Calu3 (cell line): Measurements from ENCODE around the gene ATP9A. TPM values are rescaled to one million over a fixed set of nuclear protein-coding genes. Genes with fewer than 3 reads are reported as not detected.

ENCODE experiments used
- BruUV-seq: library from RNA; stranded (reverse); fragments of 400-500 nt; replicated peaks from 2 replicates; lab custom pipeline; 2021; lab: Mats Ljungman, UMichigan
- CTCF ChIA-PET: fragments of 300-600 bp; sonication (Branson Sonifier 250); formaldehyde crosslinking; loops from one replicate; lab custom pipeline; 2022; ENCODE audit warnings: antibody characterized with exemption; lab: Charles Lee
- DNase-seq: peaks from one replicate; pipeline ENCODE4 v3.0.0; 2022
- H3K27ac Mint-ChIP-seq: one replicate; pipeline ENCODE4 v1.8.0; 2022; ENCODE audit warnings: mixed read lengths; ENCODE audit not compliant: unreplicated experiment
- H3K27me3 Mint-ChIP-seq: one replicate; pipeline ENCODE4 v1.8.0; 2022; ENCODE audit warnings: mixed read lengths; ENCODE audit not compliant: unreplicated experiment
- H3K36me3 Mint-ChIP-seq: one replicate; pipeline ENCODE4 v1.8.0; 2022; ENCODE audit warnings: mild to moderate bottlenecking, moderate library complexity, mixed read lengths; ENCODE audit not compliant: insufficient read depth, unreplicated experiment
- H3K4me1 Mint-ChIP-seq: one replicate; pipeline ENCODE4 v1.8.0; 2022; ENCODE audit warnings: mild to moderate bottlenecking, low read depth, mixed read lengths; ENCODE audit not compliant: unreplicated experiment
- H3K4me3 Mint-ChIP-seq: one replicate; pipeline ENCODE4 v1.8.0; 2022; ENCODE audit warnings: mild to moderate bottlenecking, low read depth, moderate library complexity, mixed read lengths; ENCODE audit not compliant: unreplicated experiment
- H3K9me3 Mint-ChIP-seq: one replicate; pipeline ENCODE4 v1.8.0; 2022; ENCODE audit warnings: low read depth, mixed read lengths; ENCODE audit not compliant: unreplicated experiment
- intact Hi-C: fragments of 100-400 bp; cut with micrococcal nuclease; formaldehyde crosslinking; loops from one replicate; pipeline ENCODE4 v1.10.0; 2022; ENCODE audit not compliant: unreplicated experiment
- total RNA-seq: library from RNA; stranded (reverse); gene quantifications from 2 replicates; pipeline ENCODE4 v1.2.3, GENCODE V29; 2022
- TF ChIP-seq, protein P1 (sequence below): fragments of 200-600 bp; IDR thresholded peaks from one replicate; pipeline ENCODE4 v1.8.0; 2022; ENCODE audit warnings: antibody characterized with exemption; ENCODE audit not compliant: unreplicated experiment

The ATP9A gene
- total RNA-seq, 1 experiment from 2014 or later: 98.5 TPM

DNA sequence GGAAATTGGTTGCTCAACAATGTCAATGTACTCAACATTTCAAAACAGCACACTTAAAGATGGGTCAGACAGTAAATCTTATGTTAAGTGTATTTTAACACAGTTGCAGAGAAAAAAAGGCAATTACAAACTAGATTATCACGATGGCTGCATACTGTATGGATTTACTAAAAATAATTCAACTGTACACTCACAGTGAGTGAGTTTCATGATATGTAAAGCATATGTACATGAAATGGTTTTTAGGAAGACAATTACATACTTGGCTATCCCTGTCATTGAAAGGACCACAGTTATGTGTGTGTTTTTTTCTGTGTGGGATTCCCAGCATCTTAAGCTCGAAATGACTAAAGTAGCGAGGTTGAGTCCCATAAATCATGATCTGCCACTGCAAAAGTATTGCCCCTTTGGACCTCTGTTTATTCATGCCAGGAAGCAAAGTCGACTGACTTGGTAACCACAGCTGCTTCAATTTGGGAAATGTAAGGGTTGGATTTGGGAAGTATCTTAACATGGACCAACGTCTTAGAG lies 39.6 kb upstream of the ATP9A start:
- no peak for DNase-seq
- Mint-ChIP-seq H3K9me3 (no peaks in the 10 kb centered on the region), H3K36me3 (no peaks in the 10 kb centered on the region), H3K27me3 (peaks cover 4% of the 10 kb centered on the region), H3K4me1 (no peaks in the 10 kb centered on the region), H3K27ac (no peak overlapping the region), H3K4me3 (no peak overlapping the region)
- CTCF ChIA-PET: interaction anchor here (0.6 to 1.1 kb wide), 3 partner anchors 121 to 509 kb away, joined by 3 read pairs; no protein-coding TSS in a partner anchor
- intact Hi-C loops: no loop called here
- BruUV-seq: no TSS peak
- TF ChIP-seq, protein P1, sequence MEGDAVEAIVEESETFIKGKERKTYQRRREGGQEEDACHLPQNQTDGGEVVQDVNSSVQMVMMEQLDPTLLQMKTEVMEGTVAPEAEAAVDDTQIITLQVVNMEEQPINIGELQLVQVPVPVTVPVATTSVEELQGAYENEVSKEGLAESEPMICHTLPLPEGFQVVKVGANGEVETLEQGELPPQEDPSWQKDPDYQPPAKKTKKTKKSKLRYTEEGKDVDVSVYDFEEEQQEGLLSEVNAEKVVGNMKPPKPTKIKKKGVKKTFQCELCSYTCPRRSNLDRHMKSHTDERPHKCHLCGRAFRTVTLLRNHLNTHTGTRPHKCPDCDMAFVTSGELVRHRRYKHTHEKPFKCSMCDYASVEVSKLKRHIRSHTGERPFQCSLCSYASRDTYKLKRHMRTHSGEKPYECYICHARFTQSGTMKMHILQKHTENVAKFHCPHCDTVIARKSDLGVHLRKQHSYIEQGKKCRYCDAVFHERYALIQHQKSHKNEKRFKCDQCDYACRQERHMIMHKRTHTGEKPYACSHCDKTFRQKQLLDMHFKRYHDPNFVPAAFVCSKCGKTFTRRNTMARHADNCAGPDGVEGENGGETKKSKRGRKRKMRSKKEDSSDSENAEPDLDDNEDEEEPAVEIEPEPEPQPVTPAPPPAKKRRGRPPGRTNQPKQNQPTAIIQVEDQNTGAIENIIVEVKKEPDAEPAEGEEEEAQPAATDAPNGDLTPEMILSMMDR: no peak

DNA sequence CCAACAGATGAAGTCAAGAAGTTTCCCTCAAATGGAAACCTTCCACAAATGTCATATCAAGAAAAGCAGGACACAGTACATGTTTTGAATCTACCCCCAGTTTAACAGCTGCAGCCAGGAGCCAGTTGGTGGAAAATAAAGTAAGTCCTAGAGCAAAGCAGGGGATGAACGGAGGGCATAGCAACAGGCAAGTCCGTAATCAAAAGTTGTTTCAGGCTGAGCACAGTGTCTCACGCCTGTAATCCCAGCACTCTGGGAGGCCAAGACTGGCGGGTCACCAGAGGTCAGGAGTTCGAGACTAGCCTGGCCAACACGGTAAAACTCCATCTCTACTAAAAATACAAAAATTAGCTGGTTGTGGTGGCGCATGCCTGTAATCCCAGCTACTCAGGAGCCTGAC lies 36.6 kb upstream of the ATP9A start:
- no peak overlapping the region for H3K27ac Mint-ChIP-seq
- H3K27me3 Mint-ChIP-seq: peaks cover 30% of the 10 kb centered on the region
- H3K4me3 Mint-ChIP-seq: no peak overlapping the region
- H3K36me3 Mint-ChIP-seq: peaks cover 26% of the 10 kb centered on the region
- BruUV-seq: no TSS peak
- intact Hi-C loops: loop anchor here (5.0 kb wide), 3 partner anchors 113 to 258 kb away; no protein-coding TSS in a partner anchor
- CTCF ChIA-PET: no interaction called here
- DNase-seq: no peak
- H3K9me3 Mint-ChIP-seq: no peaks in the 10 kb centered on the region
- H3K4me1 Mint-ChIP-seq: peaks cover 19% of the 10 kb centered on the region
- TF ChIP-seq, protein P1: no peak

DNA sequence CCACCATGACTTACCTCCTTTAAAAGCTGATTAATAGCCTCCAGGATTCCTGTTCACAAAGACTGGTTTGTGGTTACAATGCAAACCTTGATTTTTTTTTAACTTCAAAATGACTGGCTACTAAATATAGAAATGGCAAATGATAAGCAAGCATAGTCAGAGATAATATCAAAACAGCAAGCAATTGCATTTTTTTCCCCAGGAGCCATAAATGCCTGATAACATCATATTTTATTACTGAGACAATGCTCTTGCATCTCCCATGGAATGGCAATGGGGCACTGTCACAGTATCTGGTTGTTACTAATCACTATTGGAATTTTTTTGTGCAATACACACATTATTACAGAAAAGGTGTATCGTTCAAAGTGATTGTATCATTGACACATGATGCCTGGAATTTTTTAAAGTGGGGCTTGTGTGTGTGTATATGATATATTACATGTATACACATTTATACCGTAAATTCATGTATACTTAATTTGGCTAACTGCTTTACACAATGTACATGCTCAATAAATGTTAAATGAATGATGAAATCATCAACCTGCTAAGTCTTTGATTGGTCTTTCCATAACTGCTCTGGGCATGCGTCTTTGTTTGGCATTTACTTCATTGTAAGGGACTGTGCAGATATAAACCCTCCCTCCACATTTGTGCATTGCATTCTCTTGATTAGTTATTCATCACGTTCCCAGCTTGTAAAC lies 35.1 kb upstream of the ATP9A start:
- no TSS peak for BruUV-seq
- Mint-ChIP-seq H3K27me3 (peaks cover 30% of the 10 kb centered on the region), H3K27ac (no peak overlapping the region), H3K4me1 (peaks cover 23% of the 10 kb centered on the region), H3K9me3 (no peaks in the 10 kb centered on the region), H3K4me3 (no peak overlapping the region), H3K36me3 (peaks cover 26% of the 10 kb centered on the region)
- DNase-seq: no peak
- intact Hi-C loops: loop anchor here (5.0 kb wide), 3 partner anchors 114 to 259 kb away; no protein-coding TSS in a partner anchor
- TF ChIP-seq, protein P1: no peak
- CTCF ChIA-PET: no interaction called here

DNA sequence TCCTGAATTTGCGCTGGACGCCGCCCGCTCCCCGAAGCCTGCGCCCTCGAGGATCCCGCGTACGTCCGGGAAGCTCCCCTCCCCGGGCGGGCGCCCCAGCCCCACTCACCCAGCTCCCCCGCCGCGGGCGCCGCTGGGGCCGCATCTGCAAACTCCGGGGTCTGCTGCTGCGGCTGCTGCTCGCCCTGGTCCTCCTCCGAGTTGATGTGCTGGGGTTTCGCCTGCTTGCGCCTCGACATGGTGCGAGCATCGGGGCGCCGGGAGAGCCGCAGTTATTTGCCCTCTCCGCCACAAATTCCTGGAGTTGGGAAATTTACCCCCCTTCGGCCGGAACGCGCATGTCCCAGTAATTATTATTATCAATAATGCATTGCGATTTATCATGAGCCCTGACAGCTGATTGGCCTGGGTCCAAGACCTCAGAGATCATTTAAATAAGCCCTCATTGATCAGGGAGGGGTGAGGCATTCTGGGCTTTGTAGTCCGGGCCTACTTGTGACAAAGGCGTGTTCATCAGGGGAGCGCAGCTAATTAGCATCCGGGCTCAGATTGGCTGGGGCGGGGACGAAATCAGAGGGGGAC lies 34.1 kb upstream of the ATP9A start, which contains the start of gene SALL4:
Gene SALL4, minus strand, starts transcription at position 352 of the 582 bp plus-strand sequence. Its CDS starts 113 bp downstream, at position 239.
- CTCF ChIA-PET: interaction anchor here (0.7 kb wide), 1 partner anchor 1280 kb away, joined by 3 read pairs; no protein-coding TSS in a partner anchor
- Mint-ChIP-seq H3K4me1 (peaks cover 33% of the 10 kb centered on the region), H3K4me3 (peak within 1 kb of the TSS; percentile 79), H3K9me3 (no peaks in the 10 kb centered on the region), H3K27me3 (peaks cover 30% of the 10 kb centered on the region), H3K27ac (peak within 1 kb of the TSS; percentile 40), H3K36me3 (peaks cover 26% of the 10 kb centered on the region)
- intact Hi-C loops: loop anchor here (5.0 kb wide), 3 partner anchors 115 to 260 kb away; no protein-coding TSS in a partner anchor
- TF ChIP-seq, protein P1: no peak
- DNase-seq: peak; percentile 30
- no TSS peak for BruUV-seq
